ENCODE data around the gene TMEM156.

Gene TMEM156

GRCh38 chr4:38925492-38926413 lies 106.5 kb downstream of the TMEM156 start:
- DNase-seq (ENCODE audit: low spot score): no peak

DNA sequence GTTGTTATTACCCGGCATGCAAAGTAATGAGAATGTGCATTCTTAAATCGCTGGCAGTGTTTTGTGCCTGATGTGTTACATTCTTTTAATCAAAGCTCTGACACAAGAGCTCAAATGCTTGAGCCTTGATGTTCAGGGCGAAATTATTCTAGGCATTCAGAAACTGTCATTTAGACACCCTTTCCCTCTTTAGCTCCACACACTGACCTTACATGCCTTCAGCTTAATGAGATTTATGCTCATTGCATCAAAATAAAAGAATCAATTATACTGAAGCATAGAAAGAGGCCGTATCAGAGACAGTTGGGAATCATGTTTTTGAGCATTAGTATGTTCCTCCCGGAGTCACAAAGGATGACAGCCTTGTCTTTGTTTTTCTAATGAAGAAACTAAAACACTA lies 107.9 kb downstream of the TMEM156 start:
- DNase-seq (ENCODE audit: low spot score): no peak

DNA sequence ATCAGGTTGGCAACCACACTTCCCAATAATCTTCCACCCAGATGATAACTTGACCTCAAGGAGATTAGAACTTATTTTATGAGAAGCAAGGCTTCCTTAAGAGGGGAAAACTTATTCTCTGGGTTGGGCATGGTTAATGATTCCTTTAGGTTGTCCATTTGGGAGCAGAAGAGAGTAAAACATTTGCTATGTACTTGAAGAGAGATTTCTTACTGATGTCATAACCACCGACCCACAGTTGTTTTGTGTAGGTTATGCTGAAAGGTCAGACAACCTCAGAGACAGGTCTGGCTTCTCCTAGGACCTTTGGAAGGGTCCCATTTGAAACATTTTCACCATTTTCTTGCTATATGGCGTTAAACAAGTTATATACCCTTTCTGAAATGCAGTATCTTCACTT lies 108.5 kb downstream of the TMEM156 start:
- DNase-seq (ENCODE audit: low spot score): no peak

DNA sequence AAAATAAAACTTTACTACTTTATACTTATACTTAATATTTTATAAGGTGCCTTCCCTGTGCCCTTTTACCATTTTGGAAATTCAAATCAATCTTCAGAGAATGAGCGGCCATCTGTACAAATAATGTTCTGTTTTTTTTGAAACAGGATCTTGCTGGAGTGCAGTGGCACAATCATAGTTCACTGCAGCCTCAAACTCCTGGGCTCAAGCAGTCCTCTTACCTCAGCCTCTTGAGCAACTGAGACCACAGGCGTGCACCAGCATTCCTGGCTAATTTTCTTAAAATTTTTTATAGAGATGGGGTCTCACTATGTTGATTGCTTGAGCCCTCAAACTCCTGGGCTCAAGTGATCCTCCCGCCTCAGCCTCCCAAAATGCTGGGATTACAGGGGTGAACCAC lies 111.1 kb downstream of the TMEM156 start:
- DNase-seq (ENCODE audit: low spot score): no peak

- DNase-seq (ENCODE audit: low spot score): no peak
These were observed 111.5 kb downstream of the TMEM156 start for GRCh38 chr4:38920677-38921076.

DNA sequence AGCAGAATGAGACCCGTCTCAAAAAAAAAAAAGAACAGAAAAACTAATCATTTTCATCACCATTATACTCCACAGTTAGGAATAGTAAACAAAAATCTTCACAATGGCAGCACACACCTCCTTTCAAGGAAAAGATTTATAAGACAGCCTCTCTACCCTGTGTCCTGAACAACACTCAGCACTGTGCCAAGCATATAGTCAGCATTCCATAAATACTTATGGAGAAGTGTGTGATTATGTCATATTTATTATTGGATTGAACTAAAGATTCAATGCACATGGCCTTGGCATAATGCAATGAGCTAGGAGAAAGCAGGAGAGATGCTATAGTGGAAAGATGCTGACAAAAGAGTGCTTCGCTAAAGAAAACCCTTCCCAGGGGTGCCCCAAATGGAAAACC lies 112.0 kb downstream of the TMEM156 start:
- DNase-seq (ENCODE audit: low spot score): no peak

GRCh38 chr4:38919494-38919893 lies 112.7 kb downstream of the TMEM156 start:
- no peak for DNase-seq (ENCODE audit: low spot score)

DNA sequence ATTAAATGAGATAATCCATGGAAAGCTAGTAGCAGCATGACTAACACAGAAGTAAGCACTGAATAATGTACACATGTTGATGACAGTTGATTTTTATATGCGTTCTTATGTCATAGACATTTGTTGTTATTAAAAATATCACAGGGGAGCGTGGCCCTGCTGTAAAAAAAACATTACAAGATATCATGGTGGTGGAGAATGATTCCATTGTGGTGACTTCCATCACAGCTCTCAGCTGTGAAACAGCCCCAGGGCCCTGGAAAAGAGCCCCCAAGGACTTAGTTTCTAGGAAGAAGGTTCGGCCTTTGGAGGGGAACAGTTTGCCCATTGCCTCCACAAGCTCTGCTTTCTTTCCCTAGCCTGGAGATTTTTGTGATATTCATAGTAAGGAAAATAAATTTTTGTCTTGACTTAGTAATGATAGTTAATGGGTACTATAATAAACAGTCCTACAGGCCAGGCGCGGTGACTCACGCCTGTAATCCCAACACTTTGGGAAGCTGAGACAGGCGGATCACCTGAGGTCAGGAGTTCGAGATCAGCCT lies 114.7 kb downstream of the TMEM156 start:
- no peak for DNase-seq (ENCODE audit: low spot score)

Data from kidney capillary endothelial cell (primary cell).